Measurements from ENCODE around the gene ESPL1.

The ESPL1 gene

DNA sequence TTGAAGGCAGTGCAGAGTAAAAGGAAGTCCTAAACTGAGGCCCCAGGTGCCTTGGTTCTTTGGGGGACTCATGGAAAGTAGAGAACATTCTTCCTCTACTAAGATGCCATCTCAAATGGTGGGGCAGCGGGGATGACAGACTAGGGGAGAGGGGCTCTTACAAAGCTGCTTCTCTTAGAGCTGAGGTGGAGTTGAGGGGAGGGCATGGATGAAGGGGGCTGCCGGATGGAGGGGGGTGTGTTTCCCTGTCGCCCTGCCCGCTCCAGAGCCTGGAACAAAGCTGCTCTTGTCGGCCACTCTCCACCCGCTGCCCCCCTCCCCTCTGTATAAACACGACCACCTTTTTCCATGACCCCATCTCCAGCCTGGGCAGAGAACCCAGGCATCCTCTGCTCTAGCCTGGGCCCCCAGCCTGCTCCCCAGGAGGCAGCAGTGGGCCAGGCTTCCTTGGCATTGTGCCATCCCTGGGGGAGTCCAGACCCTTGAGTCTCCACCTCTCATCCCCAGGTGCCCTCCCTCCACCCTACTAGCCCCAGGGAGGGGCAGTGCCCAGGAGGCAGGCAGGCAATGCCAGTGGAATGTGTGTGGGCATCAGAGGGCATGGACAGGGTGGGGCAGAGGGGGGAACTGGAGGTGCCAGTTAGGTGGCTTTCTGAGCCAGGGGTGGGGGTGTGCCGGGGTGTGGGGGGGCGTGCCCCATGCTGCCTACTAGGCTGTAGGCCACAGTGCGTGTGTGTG is 37.8 kb upstream of the ESPL1 start:
- TF ChIP-seq, protein P1, sequence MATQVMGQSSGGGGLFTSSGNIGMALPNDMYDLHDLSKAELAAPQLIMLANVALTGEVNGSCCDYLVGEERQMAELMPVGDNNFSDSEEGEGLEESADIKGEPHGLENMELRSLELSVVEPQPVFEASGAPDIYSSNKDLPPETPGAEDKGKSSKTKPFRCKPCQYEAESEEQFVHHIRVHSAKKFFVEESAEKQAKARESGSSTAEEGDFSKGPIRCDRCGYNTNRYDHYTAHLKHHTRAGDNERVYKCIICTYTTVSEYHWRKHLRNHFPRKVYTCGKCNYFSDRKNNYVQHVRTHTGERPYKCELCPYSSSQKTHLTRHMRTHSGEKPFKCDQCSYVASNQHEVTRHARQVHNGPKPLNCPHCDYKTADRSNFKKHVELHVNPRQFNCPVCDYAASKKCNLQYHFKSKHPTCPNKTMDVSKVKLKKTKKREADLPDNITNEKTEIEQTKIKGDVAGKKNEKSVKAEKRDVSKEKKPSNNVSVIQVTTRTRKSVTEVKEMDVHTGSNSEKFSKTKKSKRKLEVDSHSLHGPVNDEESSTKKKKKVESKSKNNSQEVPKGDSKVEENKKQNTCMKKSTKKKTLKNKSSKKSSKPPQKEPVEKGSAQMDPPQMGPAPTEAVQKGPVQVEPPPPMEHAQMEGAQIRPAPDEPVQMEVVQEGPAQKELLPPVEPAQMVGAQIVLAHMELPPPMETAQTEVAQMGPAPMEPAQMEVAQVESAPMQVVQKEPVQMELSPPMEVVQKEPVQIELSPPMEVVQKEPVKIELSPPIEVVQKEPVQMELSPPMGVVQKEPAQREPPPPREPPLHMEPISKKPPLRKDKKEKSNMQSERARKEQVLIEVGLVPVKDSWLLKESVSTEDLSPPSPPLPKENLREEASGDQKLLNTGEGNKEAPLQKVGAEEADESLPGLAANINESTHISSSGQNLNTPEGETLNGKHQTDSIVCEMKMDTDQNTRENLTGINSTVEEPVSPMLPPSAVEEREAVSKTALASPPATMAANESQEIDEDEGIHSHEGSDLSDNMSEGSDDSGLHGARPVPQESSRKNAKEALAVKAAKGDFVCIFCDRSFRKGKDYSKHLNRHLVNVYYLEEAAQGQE (IDR thresholded peaks at IDR 0.05; ENCODE audit: insufficient read depth in 1 of 2, low read depth in 2 of 2, low read length in 2 of 2), result no peak

DNA sequence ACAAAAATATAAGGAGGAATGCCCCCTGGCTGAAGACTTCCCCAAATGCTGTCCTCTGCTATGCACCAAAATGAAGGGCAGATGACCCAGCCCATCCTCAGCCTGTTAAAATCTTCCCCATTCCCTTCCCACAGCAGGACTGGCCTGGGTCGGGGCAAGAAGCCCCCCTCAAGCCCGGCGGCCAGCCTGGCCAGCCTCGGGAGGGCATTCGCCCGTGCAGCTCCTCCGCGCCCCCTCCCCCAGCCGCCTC is 36.5 kb upstream of the ESPL1 start:
- TF ChIP-seq, protein P1 (IDR thresholded peaks at IDR 0.05; ENCODE audit: insufficient read depth in 1 of 2, low read depth in 2 of 2, low read length in 2 of 2), result no peak
- no peak for TF ChIP-seq FOXP2 (optimal IDR thresholded peaks at IDR 0.05; ENCODE audit: borderline replicate concordance, extremely low read depth, extremely low read length, insufficient read depth)

DNA sequence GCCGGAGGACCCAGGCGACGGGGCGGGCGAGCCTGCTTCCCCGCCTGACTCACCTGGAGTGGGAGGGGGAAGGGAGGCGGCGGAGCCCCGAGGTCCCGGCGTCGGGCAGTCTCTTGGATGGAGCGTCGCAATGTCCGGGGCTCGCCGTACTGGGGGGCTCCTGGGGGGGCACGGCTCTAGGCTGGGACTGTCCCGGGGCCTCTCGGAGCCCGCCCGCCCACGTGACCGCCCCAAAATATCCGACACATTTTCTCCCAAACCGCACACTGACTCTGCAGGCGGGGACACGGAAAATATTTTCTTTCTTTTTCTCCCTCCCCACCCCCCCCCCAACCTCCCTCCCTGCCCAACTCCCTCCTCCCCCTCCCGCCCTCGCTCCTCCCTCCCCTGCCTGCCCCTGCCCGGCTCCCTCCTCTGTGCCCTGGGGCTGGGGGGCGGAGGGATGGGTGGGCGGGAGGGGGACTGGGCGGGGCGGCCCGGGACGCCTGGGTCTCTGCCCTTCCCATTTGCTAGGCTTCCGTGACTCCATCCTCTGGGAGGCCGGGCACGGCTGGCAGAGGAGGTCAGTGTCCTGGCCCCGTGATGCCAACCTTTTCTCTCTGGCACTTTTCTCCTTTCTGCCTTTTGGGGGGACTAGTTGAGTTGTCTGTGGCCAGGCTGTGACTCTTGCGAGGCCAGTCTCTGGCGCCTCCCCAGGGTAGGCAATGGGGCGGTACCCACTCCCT is 36.0 kb upstream of the ESPL1 start, which contains the start of gene RARG:
TSS of gene RARG (minus strand) at position 289 of the 725 bp plus-strand sequence. CDS start 4,664 bp downstream, outside the sequence.
- no peak for TF ChIP-seq SIN3A (IDR thresholded peaks at IDR 0.05; ENCODE audit: borderline replicate concordance, insufficient read depth, low read length)
- TF ChIP-seq, protein P1 (IDR thresholded peaks at IDR 0.05; ENCODE audit: insufficient read depth in 1 of 2, low read depth in 2 of 2, low read length in 2 of 2), result no peak
- no peak for TF ChIP-seq TAF1 (IDR thresholded peaks at IDR 0.05; ENCODE audit: borderline replicate concordance, insufficient read depth, low read length)

DNA sequence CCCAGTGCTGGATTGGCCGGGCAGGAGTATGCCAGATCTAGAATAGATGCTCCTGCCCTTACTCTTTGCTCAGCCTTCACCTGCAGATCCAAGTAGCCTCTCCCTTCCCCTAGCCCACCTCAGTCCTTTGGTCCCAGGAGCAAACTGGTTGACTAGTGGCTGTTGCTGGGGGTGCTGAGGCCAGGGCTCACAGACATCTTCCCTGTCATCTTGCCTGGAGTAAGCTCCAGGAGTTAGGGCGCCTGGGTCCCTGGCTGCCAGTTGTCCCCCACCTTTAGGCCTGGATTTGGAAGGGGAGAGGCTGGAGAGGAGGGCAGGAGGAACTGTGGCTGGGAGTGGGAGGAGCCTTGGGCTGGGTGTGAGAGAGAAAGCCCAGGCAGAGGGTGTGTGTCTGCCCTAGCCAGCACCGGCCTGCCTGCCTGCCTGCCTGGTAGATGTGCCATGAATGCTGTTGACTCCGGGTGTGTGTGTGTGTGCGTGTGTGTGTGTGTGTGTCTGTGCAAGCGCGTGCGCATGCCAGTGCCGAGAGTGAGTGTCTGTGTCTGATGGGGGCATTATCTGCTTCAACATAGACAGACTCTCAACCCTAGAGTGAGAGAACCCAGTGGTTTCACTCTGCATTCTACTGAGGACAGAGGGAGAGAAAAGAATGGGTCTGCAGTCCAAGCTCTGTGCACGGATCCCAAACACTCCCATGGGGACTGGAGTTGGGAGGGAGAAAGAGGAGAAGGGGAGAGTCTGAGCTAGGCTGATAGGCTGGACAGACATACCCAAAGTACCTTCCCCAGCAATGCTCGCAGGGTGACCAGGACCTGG is 35.2 kb upstream of the ESPL1 start:
- TF ChIP-seq FOXP2 (optimal IDR thresholded peaks at IDR 0.05; ENCODE audit: borderline replicate concordance, extremely low read depth, extremely low read length, insufficient read depth), result no peak
- no peak for TF ChIP-seq SIN3A (IDR thresholded peaks at IDR 0.05; ENCODE audit: borderline replicate concordance, insufficient read depth, low read length)
- TF ChIP-seq POLR2AphosphoS5 (IDR thresholded peaks at IDR 0.05; ENCODE audit: low read depth, low read length), result no peak

DNA sequence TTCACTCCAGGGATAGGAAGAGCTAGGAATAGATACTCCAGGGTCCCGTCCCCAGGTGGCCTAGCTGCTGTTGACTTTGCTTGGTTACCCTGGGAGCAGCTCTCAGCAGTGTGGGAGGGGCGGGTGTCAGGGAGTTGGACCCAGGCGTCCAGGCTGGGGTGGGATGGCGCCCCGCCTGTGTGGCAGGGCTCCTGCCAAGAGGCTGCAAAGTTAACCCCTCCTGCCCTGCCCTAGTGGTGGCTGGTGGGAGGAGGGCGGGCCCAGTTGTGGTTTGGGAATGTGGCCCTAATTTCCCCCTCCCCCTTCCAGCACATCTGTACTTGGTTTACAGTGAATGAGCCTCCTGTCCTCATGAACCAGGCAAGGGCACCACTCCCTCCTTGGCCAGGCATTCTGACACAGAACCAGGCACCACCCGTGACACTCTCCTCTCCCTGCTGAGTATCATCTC is 34.4 kb upstream of the ESPL1 start:
- TF ChIP-seq FOXP2 (optimal IDR thresholded peaks at IDR 0.05; ENCODE audit: borderline replicate concordance, extremely low read depth, extremely low read length, insufficient read depth) (no peak), POLR2AphosphoS5 (IDR thresholded peaks at IDR 0.05; ENCODE audit: low read depth, low read length) (no peak), SIN3A (IDR thresholded peaks at IDR 0.05; ENCODE audit: borderline replicate concordance, insufficient read depth, low read length) (no peak), TAF1 (IDR thresholded peaks at IDR 0.05; ENCODE audit: borderline replicate concordance, insufficient read depth, low read length) (no peak)
- TF ChIP-seq, protein P1 (IDR thresholded peaks at IDR 0.05; ENCODE audit: insufficient read depth in 1 of 2, low read depth in 2 of 2, low read length in 2 of 2), result no peak
